Ishikawa (cell line): ENCODE measurements around the gene SRR.

Source experiments
- CEBPB ChIP-seq: IDR thresholded peaks from 2 replicates; pipeline ENCODE4 v1.6.1; 2012
- CREB1 ChIP-seq: IDR thresholded peaks from 2 replicates; pipeline ENCODE4 v1.6.1; 2012; ENCODE audit warnings: low read depth
- EGR1 ChIP-seq: IDR thresholded peaks from 2 replicates; pipeline ENCODE4 v1.6.1; 2012
- EP300 ChIP-seq: IDR thresholded peaks from 2 replicates; pipeline ENCODE4 v1.6.1; 2012; ENCODE audit warnings: borderline replicate concordance
- FOXM1 ChIP-seq: IDR thresholded peaks from 2 replicates; pipeline ENCODE4 v1.6.1; 2012; ENCODE audit warnings: low read depth, borderline replicate concordance
- MAX ChIP-seq: IDR thresholded peaks from 2 replicates; pipeline ENCODE4 v1.6.1; 2012
- NFIC ChIP-seq: IDR thresholded peaks from 2 replicates; pipeline ENCODE4 v1.6.1; 2012
- RAD21 ChIP-seq: IDR thresholded peaks from 2 replicates; pipeline ENCODE4 v1.6.1; 2012; ENCODE audit warnings: low read depth
- REST ChIP-seq: IDR thresholded peaks from 2 replicates; pipeline ENCODE4 v1.6.1; 2012; ENCODE audit warnings: low read depth, mild to moderate bottlenecking
- TAF1 ChIP-seq: IDR thresholded peaks from 2 replicates; pipeline ENCODE4 v1.6.1; 2012; ENCODE audit warnings: low read depth, mild to moderate bottlenecking
- TCF12 ChIP-seq: IDR thresholded peaks from 2 replicates; pipeline ENCODE4 v1.6.1; 2012; ENCODE audit warnings: low read depth
- TEAD4 ChIP-seq: IDR thresholded peaks from 2 replicates; pipeline ENCODE4 v1.6.1; 2012
- YY1 ChIP-seq: IDR thresholded peaks from 2 replicates; pipeline ENCODE4 v1.6.1; 2012; ENCODE audit warnings: low read depth
- ZBTB7A ChIP-seq: IDR thresholded peaks from 2 replicates; pipeline ENCODE4 v1.6.1; 2012; ENCODE audit warnings: low read depth
- TF ChIP-seq, protein P1 (sequence below): IDR thresholded peaks from 2 replicates; pipeline ENCODE4 v1.6.1; 2012

Gene SRR

GRCh38 chr17:2368359-2368758, 64.6 kb downstream of the SRR start:
- no peak for TF ChIP-seq YY1
- TF ChIP-seq REST = no peak
- no peak for TF ChIP-seq MAX
- no peak for TF ChIP-seq CREB1
- TF ChIP-seq FOXM1 = no peak
- TF ChIP-seq NFIC = no peak
- TF ChIP-seq TEAD4 = no peak
- no peak for TF ChIP-seq RAD21
- no peak for TF ChIP-seq CEBPB

- no peak for TF ChIP-seq EP300
- no peak for TF ChIP-seq RAD21
- no peak for TF ChIP-seq YY1
- TF ChIP-seq FOXM1 = no peak
- no peak for TF ChIP-seq TAF1
- TF ChIP-seq ZBTB7A = no peak
- TF ChIP-seq, protein P1, sequence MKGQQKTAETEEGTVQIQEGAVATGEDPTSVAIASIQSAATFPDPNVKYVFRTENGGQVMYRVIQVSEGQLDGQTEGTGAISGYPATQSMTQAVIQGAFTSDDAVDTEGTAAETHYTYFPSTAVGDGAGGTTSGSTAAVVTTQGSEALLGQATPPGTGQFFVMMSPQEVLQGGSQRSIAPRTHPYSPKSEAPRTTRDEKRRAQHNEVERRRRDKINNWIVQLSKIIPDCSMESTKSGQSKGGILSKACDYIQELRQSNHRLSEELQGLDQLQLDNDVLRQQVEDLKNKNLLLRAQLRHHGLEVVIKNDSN = no peak
- no peak for TF ChIP-seq TCF12
- TF ChIP-seq NFIC = no peak
- no peak for TF ChIP-seq MAX
- no peak for TF ChIP-seq CEBPB
- TF ChIP-seq TEAD4 = no peak
- no peak for TF ChIP-seq CREB1
- no peak for TF ChIP-seq EGR1
Observed at GRCh38 chr17:2369039-2369438, 65.3 kb downstream of the SRR start.

DNA sequence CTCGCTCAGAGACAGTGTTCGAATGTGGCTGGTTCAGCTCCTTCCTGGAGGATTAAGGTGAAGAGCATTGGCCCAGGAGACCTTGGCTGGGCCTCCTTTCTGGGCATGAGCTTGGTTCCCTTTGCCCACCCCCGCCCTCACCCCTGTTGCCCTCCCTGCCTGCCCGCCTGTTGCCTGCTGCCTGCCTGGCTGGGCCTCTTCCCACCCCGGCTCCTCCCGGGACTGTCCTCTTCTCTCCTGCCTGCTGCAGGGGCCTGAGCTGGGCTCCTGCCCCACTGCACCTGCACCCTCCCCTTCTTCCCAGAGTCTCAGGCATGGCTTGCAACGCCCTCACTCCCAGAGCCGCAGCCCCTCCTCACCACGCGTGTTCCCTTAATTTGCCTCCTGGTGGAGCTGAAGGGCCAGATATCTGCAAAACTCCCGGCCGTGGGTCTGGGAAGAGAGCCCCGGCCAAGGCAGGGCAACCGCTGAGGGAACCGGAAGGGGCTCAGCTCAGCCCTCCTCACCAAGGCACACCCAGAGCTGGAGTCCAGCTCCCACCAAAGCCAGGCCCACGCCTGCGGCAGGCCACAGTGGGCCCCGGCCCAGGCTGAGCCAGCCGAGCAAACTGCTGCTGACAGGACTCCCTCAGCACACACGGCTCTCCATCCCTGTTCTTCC, 65.9 kb downstream of the SRR start:
- TF ChIP-seq, protein P1 = no peak
- TF ChIP-seq CREB1 (no peak), CEBPB (no peak), RAD21 (no peak), TCF12 (no peak), EP300 (no peak), ZBTB7A (no peak), REST (no peak), EGR1 (no peak), TAF1 (no peak), TEAD4 (no peak), NFIC (no peak), MAX (no peak), YY1 (no peak), FOXM1 (no peak)

GRCh38 chr17:2370211-2370589, 66.5 kb downstream of the SRR start:
- TF ChIP-seq TAF1 (no peak), CREB1 (no peak), EP300 (no peak), EGR1 (no peak), CEBPB (no peak), RAD21 (no peak), YY1 (no peak), TCF12 (no peak), FOXM1 (no peak), REST (no peak), MAX (no peak), NFIC (no peak), TEAD4 (no peak), ZBTB7A (no peak)
- TF ChIP-seq, protein P1 = no peak
